Smooth muscle cell (in vitro differentiated cells): Measurements from ENCODE around the gene NPAS3. TPM values are rescaled to one million over a fixed set of nuclear protein-coding genes. Genes with fewer than 3 reads are reported as not detected.
A peak's percentile ranks its signal among the peaks of the same experiment; 100 is the strongest.

Source experiments
- DNase-seq: peaks from one replicate; lab custom pipeline; 2025; ENCODE audit not compliant: unreplicated experiment; lab: John Stamatoyannopoulos, UW
- H2AFZ ChIP-seq: fragments of 200-600 bp; sonication (generic); 2 replicates; pipeline ENCODE4 v1.6.0; 2016; ENCODE audit warnings: antibody characterized with exemption, low read depth, mild to moderate bottlenecking
- H3F3A ChIP-seq: fragments of 200-600 bp; sonication (generic); 2 replicates; pipeline ENCODE4 v1.6.0; 2017; ENCODE audit warnings: antibody characterized with exemption, low read depth
- H3K27ac ChIP-seq: fragments of 200-600 bp; sonication (generic); 2 replicates; pipeline ENCODE4 v1.5.1; 2016; ENCODE audit warnings: low read depth, mild to moderate bottlenecking
- H3K27me3 ChIP-seq: fragments of 200-600 bp; sonication (generic); 2 replicates; pipeline ENCODE4 v1.6.1; 2016; ENCODE audit warnings: low read depth, mild to moderate bottlenecking
- H3K36me3 ChIP-seq: fragments of 200-600 bp; sonication (generic); 2 replicates; pipeline ENCODE4 v1.5.1; 2016; ENCODE audit warnings: low read depth
- H3K4me1 ChIP-seq: fragments of 200-600 bp; sonication (generic); 2 replicates; pipeline ENCODE4 v1.5.1; 2016; ENCODE audit warnings: low read depth
- H3K4me2 ChIP-seq: fragments of 200-600 bp; sonication (generic); 2 replicates; pipeline ENCODE4 v1.6.0; 2016; ENCODE audit warnings: mild to moderate bottlenecking
- H3K4me3 ChIP-seq: fragments of 200-600 bp; sonication (generic); 2 replicates; pipeline ENCODE4 v1.5.1; 2016; ENCODE audit warnings: mild to moderate bottlenecking
- H3K79me2 ChIP-seq: fragments of 200-600 bp; sonication (generic); 2 replicates; pipeline ENCODE4 v1.6.0; 2016; ENCODE audit warnings: low read depth, mild to moderate bottlenecking
- H3K9ac ChIP-seq: fragments of 200-600 bp; sonication (generic); 2 replicates; pipeline ENCODE4 v1.6.0; 2016; ENCODE audit warnings: low read depth
- H3K9me3 ChIP-seq: fragments of 200-600 bp; sonication (generic); replicated peaks from 2 replicates; pipeline ENCODE4 v1.5.1; 2016; ENCODE audit warnings: low read depth
- H4K20me1 ChIP-seq: fragments of 200-600 bp; sonication (generic); 2 replicates; pipeline ENCODE4 v1.6.0; 2016; ENCODE audit warnings: low read depth
- WGBS: methylation state at CpG from one replicate; pipeline ENCODE4 v1.1.7; 2016; ENCODE audit warnings: low lambda C conversion rate; 5-methylcytosine and 5-hydroxymethylcytosine counted together
- polyA plus RNA-seq: library from polyadenylated mRNA; unstranded; fragments of >200 nt; fragmentation: Nextera tagmentation; extraction: Ambion mirVana; gene quantifications from 2 replicates; pipeline ENCODE4 v1.2.1, GENCODE V29; 2016
- total RNA-seq: library from RNA; depleted of rRNA; stranded (reverse); fragments of >200 nt; gene quantifications from 2 replicates; pipeline ENCODE4 v1.2.3, GENCODE V29; 2014
- TF ChIP-seq, protein P1 (sequence below): fragments of 200-600 bp; sonication (generic); IDR thresholded peaks from 2 replicates; pipeline ENCODE4 v1.5.1; 2017; ENCODE audit warnings: borderline replicate concordance, mild to moderate bottlenecking, antibody characterized with exemption; ENCODE audit not compliant: insufficient read depth, poor library complexity, severe bottlenecking

Gene NPAS3
- total and polyA plus RNA-seq, 2 experiments from 2014 or later = 0.79 to 2.0 TPM

DNA sequence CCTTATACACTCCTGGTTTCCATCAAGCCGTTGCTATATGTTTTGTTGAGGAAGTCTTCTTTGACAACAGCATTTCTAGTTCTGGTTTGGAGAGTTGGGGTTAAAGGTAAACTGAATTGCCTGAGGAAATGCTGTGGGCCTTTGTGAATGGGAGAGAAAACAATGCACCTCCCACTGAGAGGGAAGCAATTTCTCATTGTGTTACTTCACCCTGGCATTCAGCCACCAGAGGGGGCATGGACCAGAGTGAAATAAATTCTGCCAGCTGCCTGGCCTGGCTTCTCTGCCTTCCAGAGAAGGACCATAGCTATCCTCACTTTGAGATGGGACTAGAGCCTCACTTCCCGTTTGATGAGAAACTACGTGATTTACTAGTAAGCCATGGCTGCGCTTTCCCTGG, 536.9 kb downstream of the NPAS3 start:
- no peak overlapping the region for H3K27ac ChIP-seq
- no peak overlapping the region for H2AFZ ChIP-seq
- H3K4me1 ChIP-seq = peaks cover 28% of the 10 kb centered on the region
- H3K4me3 ChIP-seq = no peak overlapping the region
- no peaks in the 10 kb centered on the region for H3K27me3 ChIP-seq
- WGBS = 28% methylated on average over 4 of the region's 4 CpGs
- H3K9me3 ChIP-seq = no peaks in the 10 kb centered on the region
- DNase-seq = peak; percentile 3
- no peaks in the 10 kb centered on the region for H3K79me2 ChIP-seq
- no peak overlapping the region for H3K9ac ChIP-seq
- H3F3A ChIP-seq = no peaks in the 10 kb centered on the region
- H4K20me1 ChIP-seq = no peaks in the 10 kb centered on the region
- no peak overlapping the region for H3K4me2 ChIP-seq
- H3K36me3 ChIP-seq = no peaks in the 10 kb centered on the region
- TF ChIP-seq, protein P1, sequence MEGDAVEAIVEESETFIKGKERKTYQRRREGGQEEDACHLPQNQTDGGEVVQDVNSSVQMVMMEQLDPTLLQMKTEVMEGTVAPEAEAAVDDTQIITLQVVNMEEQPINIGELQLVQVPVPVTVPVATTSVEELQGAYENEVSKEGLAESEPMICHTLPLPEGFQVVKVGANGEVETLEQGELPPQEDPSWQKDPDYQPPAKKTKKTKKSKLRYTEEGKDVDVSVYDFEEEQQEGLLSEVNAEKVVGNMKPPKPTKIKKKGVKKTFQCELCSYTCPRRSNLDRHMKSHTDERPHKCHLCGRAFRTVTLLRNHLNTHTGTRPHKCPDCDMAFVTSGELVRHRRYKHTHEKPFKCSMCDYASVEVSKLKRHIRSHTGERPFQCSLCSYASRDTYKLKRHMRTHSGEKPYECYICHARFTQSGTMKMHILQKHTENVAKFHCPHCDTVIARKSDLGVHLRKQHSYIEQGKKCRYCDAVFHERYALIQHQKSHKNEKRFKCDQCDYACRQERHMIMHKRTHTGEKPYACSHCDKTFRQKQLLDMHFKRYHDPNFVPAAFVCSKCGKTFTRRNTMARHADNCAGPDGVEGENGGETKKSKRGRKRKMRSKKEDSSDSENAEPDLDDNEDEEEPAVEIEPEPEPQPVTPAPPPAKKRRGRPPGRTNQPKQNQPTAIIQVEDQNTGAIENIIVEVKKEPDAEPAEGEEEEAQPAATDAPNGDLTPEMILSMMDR = peak; percentile 63

DNA sequence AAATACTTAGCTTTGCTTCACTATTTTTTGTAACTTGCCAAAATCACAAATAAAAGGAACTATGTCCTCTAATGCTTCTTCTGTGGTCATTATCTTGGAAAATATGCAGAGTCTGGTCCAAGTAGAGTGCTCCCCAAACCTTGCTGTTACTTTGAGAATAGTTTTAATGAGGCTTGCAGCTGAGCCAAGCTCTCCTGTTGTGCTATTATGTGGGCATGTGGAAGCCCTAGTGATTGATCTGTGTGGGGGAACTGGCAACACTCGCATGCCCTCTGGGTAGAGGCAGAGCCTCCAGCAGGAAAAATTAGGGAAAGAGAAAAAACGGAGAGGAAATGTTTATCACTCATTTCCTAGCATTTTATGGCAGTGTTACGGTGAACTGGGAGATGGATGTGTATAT, 539.1 kb downstream of the NPAS3 start:
- WGBS = 64% methylated on average over 3 of the region's 3 CpGs
- no peak for DNase-seq
- TF ChIP-seq, protein P1 = no peak

DNA sequence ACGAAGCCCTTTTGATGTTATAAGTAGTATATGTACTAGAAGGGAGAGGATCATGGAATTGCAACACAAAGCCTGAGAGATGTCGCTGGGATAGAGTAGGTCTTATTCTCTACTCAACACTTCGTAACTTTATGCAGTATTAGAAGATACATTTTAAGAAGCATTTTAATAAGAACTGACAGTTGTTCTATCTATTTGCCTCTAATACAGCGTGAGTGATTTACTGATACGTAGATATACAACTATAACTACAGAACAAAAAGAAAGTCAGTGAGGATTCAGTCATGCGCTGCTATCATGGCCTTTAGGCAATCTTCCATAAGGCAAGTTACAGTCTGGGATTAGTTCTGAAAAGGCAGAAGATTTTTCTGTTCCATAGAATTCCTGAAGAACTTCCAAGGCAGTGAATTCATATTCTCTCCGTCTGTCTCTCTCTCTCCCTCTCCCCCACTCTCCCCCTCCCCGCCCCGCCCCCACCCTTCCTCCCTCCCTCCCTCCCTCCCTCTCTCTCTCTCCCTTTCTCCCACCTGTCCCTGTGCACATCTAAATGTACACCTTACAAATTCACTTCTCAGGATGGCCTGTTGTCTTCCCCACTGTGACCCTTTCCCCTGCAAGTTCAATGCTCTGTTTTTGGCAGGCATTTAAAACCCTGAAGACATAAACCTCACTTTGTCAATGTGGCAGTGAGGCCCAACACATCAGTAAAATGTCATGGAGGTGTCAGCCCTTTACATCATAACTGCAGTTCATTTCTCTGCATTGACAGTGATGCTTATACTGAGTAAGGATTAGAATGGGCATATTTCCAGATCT, 541.6 kb downstream of the NPAS3 start:
- H3F3A ChIP-seq = no peaks in the 10 kb centered on the region
- H3K9ac ChIP-seq = no peak overlapping the region
- H3K9me3 ChIP-seq = no peaks in the 10 kb centered on the region
- no peaks in the 10 kb centered on the region for H3K36me3 ChIP-seq
- peaks cover 29% of the 10 kb centered on the region for H3K4me1 ChIP-seq
- H4K20me1 ChIP-seq = no peaks in the 10 kb centered on the region
- no peak overlapping the region for H3K4me2 ChIP-seq
- TF ChIP-seq, protein P1 = no peak
- no peak overlapping the region for H3K27ac ChIP-seq
- no peak for DNase-seq
- H3K79me2 ChIP-seq = no peaks in the 10 kb centered on the region
- WGBS = 71% methylated on average over 7 of the region's 9 CpGs
- H3K4me3 ChIP-seq = no peak overlapping the region
- peak overlapping the region; percentile 23 for H2AFZ ChIP-seq
- H3K27me3 ChIP-seq = no peaks in the 10 kb centered on the region

More for the DNA sequence above, 539.1 kb downstream of the NPAS3 start:
- Histone ChIP-seq H3K9ac (no peak overlapping the region), H3K9me3 (no peaks in the 10 kb centered on the region), H3K4me2 (no peak overlapping the region), H3K36me3 (no peaks in the 10 kb centered on the region), H3K27me3 (no peaks in the 10 kb centered on the region), H3K4me1 (peaks cover 35% of the 10 kb centered on the region), H3K4me3 (no peak overlapping the region), H2AFZ (no peak overlapping the region), H4K20me1 (no peaks in the 10 kb centered on the region), H3F3A (no peaks in the 10 kb centered on the region), H3K27ac (no peak overlapping the region), H3K79me2 (no peaks in the 10 kb centered on the region)

DNA sequence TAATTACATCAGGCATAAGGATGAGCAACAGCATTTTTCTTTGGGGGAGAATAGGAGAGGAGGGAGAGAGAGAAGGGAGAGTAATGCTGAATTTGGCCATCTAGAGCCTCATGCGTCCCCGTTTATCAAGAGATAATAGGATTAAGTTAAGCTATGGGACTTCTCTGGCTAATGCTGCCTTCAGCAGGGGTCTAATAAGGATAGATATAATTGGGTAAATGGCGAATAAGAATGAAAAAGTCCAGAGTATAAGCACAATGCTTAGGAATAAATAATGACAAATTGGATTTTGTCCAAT, 542.2 kb downstream of the NPAS3 start:
- Histone ChIP-seq H3K4me1 (peaks cover 26% of the 10 kb centered on the region), H3K79me2 (no peaks in the 10 kb centered on the region), H3K27me3 (no peaks in the 10 kb centered on the region), H4K20me1 (no peaks in the 10 kb centered on the region), H3K36me3 (no peaks in the 10 kb centered on the region), H2AFZ (no peak overlapping the region), H3F3A (no peaks in the 10 kb centered on the region), H3K4me2 (no peak overlapping the region), H3K9me3 (no peaks in the 10 kb centered on the region), H3K27ac (no peak overlapping the region), H3K4me3 (no peak overlapping the region), H3K9ac (no peak overlapping the region)
- DNase-seq = no peak
- TF ChIP-seq, protein P1 = no peak
- 36% methylated on average over 3 of the region's 3 CpGs for WGBS
